ENCODE measurements around the gene RAD18. TPM values are rescaled to one million over a fixed set of nuclear protein-coding genes. Genes with fewer than 3 reads are reported as not detected.

RAD18 gene
- total and polyA plus RNA-seq, 11 donors, result 0.76 to 6.1 (median 2.5) TPM

DNA sequence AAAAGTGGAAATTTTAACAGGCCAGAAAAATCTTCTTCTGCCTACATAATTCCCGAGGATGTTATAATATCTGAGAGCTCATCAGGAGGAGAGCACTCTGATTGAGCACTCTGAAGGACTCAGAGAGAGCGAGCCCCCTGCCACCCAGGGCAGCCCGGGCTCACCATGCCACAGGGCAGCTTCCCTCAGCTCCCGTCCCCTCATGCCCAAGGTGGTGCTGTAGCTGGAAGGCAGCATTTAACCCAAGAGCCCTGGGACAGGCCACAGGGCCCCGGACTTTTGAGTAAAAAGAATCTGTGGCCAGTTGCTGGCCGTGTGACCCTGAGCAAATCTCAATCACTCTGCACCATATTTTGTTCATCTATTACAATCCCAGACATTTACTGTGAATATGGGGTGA is 23.5 kb upstream of the RAD18 start:
- no peak for ATAC-seq
- no peaks in the 10 kb centered on the region for H3K36me3 ChIP-seq
- no peak for DNase-seq
- no peak overlapping the region for H3K27ac ChIP-seq
- H3K9me3 ChIP-seq, result no peaks in the 10 kb centered on the region
- TF ChIP-seq, protein P1, sequence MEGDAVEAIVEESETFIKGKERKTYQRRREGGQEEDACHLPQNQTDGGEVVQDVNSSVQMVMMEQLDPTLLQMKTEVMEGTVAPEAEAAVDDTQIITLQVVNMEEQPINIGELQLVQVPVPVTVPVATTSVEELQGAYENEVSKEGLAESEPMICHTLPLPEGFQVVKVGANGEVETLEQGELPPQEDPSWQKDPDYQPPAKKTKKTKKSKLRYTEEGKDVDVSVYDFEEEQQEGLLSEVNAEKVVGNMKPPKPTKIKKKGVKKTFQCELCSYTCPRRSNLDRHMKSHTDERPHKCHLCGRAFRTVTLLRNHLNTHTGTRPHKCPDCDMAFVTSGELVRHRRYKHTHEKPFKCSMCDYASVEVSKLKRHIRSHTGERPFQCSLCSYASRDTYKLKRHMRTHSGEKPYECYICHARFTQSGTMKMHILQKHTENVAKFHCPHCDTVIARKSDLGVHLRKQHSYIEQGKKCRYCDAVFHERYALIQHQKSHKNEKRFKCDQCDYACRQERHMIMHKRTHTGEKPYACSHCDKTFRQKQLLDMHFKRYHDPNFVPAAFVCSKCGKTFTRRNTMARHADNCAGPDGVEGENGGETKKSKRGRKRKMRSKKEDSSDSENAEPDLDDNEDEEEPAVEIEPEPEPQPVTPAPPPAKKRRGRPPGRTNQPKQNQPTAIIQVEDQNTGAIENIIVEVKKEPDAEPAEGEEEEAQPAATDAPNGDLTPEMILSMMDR (IDR thresholded peaks at IDR 0.05), result no peak
- TF ChIP-seq POLR2A (IDR thresholded peaks at IDR 0.05), result no peak
- H3K4me3 ChIP-seq, result no peak overlapping the region
- WGBS, 4 donors, result 90 to 91% (median 90%) methylated on average over 6 of the region's 6 CpGs
- intact Hi-C loops (cut with DNase I), result loop anchor here in 9 of 10 donors (1.0 to 5.0 kb wide), 3 partner anchors 81 to 316 kb away; no protein-coding TSS in a partner anchor
- H3K4me1 ChIP-seq, result peaks cover 0 to 18% (median 3%) of the 10 kb centered on the region in 12 donors
- no peaks in the 10 kb centered on the region for H3K27me3 ChIP-seq

GRCh38 chr3:8985876-8986275 is 22.6 kb upstream of the RAD18 start:
- H3K27me3 ChIP-seq, result no peaks in the 10 kb centered on the region
- no peak overlapping the region for H3K4me3 ChIP-seq
- no peaks in the 10 kb centered on the region for H3K36me3 ChIP-seq
- WGBS, 4 donors, result 60 to 80% (median 74%) methylated on average over 4 to 9 of the region's 9 CpGs
- TF ChIP-seq, protein P1 (IDR thresholded peaks at IDR 0.05), result no peak
- TF ChIP-seq POLR2A (IDR thresholded peaks at IDR 0.05), result no peak
- intact Hi-C loops (cut with DNase I), result loop anchor here in 8 of 10 donors (5.0 kb wide), 2 partner anchors 81 to 316 kb away; no protein-coding TSS in a partner anchor
- H3K27ac ChIP-seq, result no peak overlapping the region
- no peaks in the 10 kb centered on the region for H3K9me3 ChIP-seq
- ATAC-seq (no peak), DNase-seq (no peak)
- H3K4me1 ChIP-seq, result peaks cover 0 to 18% (median 3%) of the 10 kb centered on the region in 12 donors

- no peak overlapping the region for H3K4me3 ChIP-seq
- intact Hi-C loops (cut with DNase I), result loop anchor here in 8 of 10 donors (5.0 kb wide), 2 partner anchors 82 to 317 kb away; no protein-coding TSS in a partner anchor
- ATAC-seq, result no peak
- no peaks in the 10 kb centered on the region for H3K27me3 ChIP-seq
- no peak overlapping the region for H3K27ac ChIP-seq
- 97 to 99% (median 98%) methylated on average over 16 to 37 of the region's 37 CpGs for WGBS, 4 donors
- DNase-seq, result no peak
- peaks cover 0 to 18% (median 3%) of the 10 kb centered on the region in 12 donors for H3K4me1 ChIP-seq
- TF ChIP-seq, protein P1 (IDR thresholded peaks at IDR 0.05), result no peak
- TF ChIP-seq POLR2A (IDR thresholded peaks at IDR 0.05), result no peak
- no peaks in the 10 kb centered on the region for H3K9me3 ChIP-seq
- no peaks in the 10 kb centered on the region for H3K36me3 ChIP-seq
These were observed 22.1 kb upstream of the RAD18 start for GRCh38 chr3:8985411-8985831.

DNA sequence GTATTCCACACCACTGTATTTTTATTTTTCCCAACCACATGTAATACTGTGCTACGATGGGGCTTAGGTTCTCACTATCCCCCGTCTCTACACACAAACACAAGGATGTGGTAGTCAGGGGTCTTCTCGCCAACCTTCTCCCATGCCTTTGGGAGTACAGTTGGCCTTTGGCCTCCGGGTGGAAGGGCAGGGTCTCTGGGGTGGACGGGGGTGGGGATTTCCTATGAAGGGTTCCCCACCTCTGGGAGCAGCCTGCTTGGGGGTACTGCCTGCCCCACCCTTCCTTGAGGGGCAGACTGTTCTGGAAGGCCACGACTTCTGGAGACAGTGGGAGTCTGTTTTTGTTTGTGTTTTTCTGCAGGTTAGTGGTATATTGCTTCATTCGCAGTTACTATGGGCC is 21.3 kb upstream of the RAD18 start:
- DNase-seq (no peak), ATAC-seq (no peak)
- no peaks in the 10 kb centered on the region for H3K36me3 ChIP-seq
- peaks cover 0 to 3% (median 0%) of the 10 kb centered on the region in 12 donors for H3K9me3 ChIP-seq
- TF ChIP-seq POLR2A (IDR thresholded peaks at IDR 0.05), result no peak
- TF ChIP-seq, protein P1 (IDR thresholded peaks at IDR 0.05), result no peak
- no peaks in the 10 kb centered on the region for H3K27me3 ChIP-seq
- intact Hi-C loops (cut with DNase I), result no loop called here
- peaks cover 0 to 18% (median 3%) of the 10 kb centered on the region in 12 donors for H3K4me1 ChIP-seq
- H3K27ac ChIP-seq, result no peak overlapping the region
- H3K4me3 ChIP-seq, result no peak overlapping the region
- 86 to 93% (median 89%) methylated on average over 6 to 7 of the region's 7 CpGs for WGBS, 4 donors
